K562 (cell line): ENCODE results near the gene TMSB4X. TPM values are rescaled to one million over a fixed set of nuclear protein-coding genes. Genes with fewer than 3 reads are reported as not detected.

Experiments used
- ARHGAP35 ChIP-seq: fragments of 450-650 bp; IDR thresholded peaks from 2 replicates; pipeline ENCODE4 v1.6.1; 2018; ENCODE audit not compliant: partially characterized antibody
- COPS2 ChIP-seq: fragments of 450-650 bp; conservative IDR thresholded peaks from 2 replicates; pipeline ENCODE4 v1.6.1; 2016; ENCODE audit warnings: mild to moderate bottlenecking, moderate library complexity
- DPF2 ChIP-seq: fragments of 450-650 bp; IDR thresholded peaks from 2 replicates; pipeline ENCODE4 v1.6.1; 2016
- FOXM1 ChIP-seq, 2 experiments: fragments of 450-650 bp in 1 of 2; sonication (generic) in 1 of 2; formaldehyde crosslinking in 1 of 2; IDR thresholded peaks; 2 replicates each; pipeline versions ENCODE4 v1.6.1 to v1.9.0; 2017 to 2022; ENCODE audit warnings: low read depth in 2 of 2, mild to moderate bottlenecking in 2 of 2, missing genetic modification reagents in 1 of 2, moderate library complexity in 1 of 2
- GABPB2 ChIP-seq: fragments of 250-450 bp; sonication (Bioruptor Pico); conservative IDR thresholded peaks from 2 replicates; pipeline ENCODE4 v1.5.1; 2021; ENCODE audit warnings: mild to moderate bottlenecking
- GTF2A2 ChIP-seq: IDR thresholded peaks from 2 replicates; pipeline ENCODE4 v1.6.1; 2016; ENCODE audit warnings: mild to moderate bottlenecking, missing genetic modification characterization, missing compliant biosample characterization
- HMBOX1 ChIP-seq: sonication (generic); IDR thresholded peaks from 2 replicates; pipeline ENCODE4 v1.6.1; 2016
- KLF10 ChIP-seq: fragments of 250-450 bp; sonication (Bioruptor Pico); IDR thresholded peaks from 2 replicates; pipeline ENCODE4 v1.6.1; 2021; ENCODE audit warnings: matching md5 sums
- LCOR ChIP-seq: sonication (generic); formaldehyde crosslinking; IDR thresholded peaks from 2 replicates; pipeline ENCODE4 v1.8.0; 2022; ENCODE audit warnings: mild to moderate bottlenecking, missing genetic modification reagents
- SAFB ChIP-seq: fragments of 200-400 bp; formaldehyde crosslinking; IDR thresholded peaks from 2 replicates; pipeline ENCODE4 v1.6.1; 2017; ENCODE audit warnings: low read depth, low read length, borderline replicate concordance
- TAF7 ChIP-seq: fragments of 450-650 bp; IDR thresholded peaks from 2 replicates; pipeline ENCODE4 v1.6.1; 2016; ENCODE audit warnings: missing genetic modification characterization, missing compliant biosample characterization
- ZC3H8 ChIP-seq: fragments of 450-650 bp; IDR thresholded peaks from 2 replicates; pipeline ENCODE4 v1.6.1; 2017
- ZNF507 ChIP-seq: conservative IDR thresholded peaks from 2 replicates; pipeline ENCODE4 v1.6.1; 2017; ENCODE audit warnings: missing genetic modification characterization, missing compliant biosample characterization
- ZNF77 ChIP-seq: fragments of 250-450 bp; sonication (Bioruptor Pico); IDR thresholded peaks from 2 replicates; pipeline ENCODE4 v1.5.0; 2020
- polyA plus RNA-seq, 8 experiments: library from polyadenylated mRNA; depleted of rRNA in 4 of 8; stranded (reverse) in 5 of 8; unstranded in 3 of 8; fragments of >200 nt; fragmentation: Nextera tagmentation in 2 of 8; fragmentation: Illumina TruSeq in 1 of 8; extraction: Ambion mirVana in 2 of 8; extraction: Trizol in 1 of 8; gene quantifications; 2 replicates each; pipeline versions ENCODE4 v1.2.1 to v1.2.3, GENCODE V29; 2011 to 2014; ENCODE audit warnings: inconsistent platforms in 1 of 8, missing spikeins in 1 of 8
- total RNA-seq, 7 experiments: library from RNA; depleted of rRNA in 6 of 7; stranded (reverse); fragments of >200 nt in 6 of 7; fragmentation: Illumina TruSeq in 2 of 7; extraction: Trizol in 2 of 7; gene quantifications; 2 replicates each; pipeline versions ENCODE4 v1.2.1 to v1.2.3, GENCODE V29; 2011 to 2021; ENCODE audit warnings: low replicate concordance in 1 of 7
- TF ChIP-seq, protein P1 (sequence below): fragments of 200-800 bp; sonication (Bioruptor generic); IDR thresholded peaks from 2 replicates; pipeline ENCODE4 v1.6.1; 2016; ENCODE audit warnings: missing genetic modification characterization, missing compliant biosample characterization
- TF ChIP-seq, protein P2 (sequence below): conservative IDR thresholded peaks from 2 replicates; pipeline ENCODE4 v1.6.1; 2011; ENCODE audit warnings: low read depth, mild to moderate bottlenecking, low read length; ENCODE audit not compliant: control insufficient read depth
- TF ChIP-seq, protein P3 (sequence below): IDR thresholded peaks from 2 replicates; pipeline ENCODE4 v1.6.1; 2016; ENCODE audit warnings: missing genetic modification characterization, missing compliant biosample characterization
- TF ChIP-seq, protein P4 (sequence below): fragments of 450-650 bp; IDR thresholded peaks from one replicate; pipeline ENCODE4 v1.6.1; 2018; ENCODE audit warnings: mild to moderate bottlenecking, moderate library complexity; ENCODE audit not compliant: partially characterized antibody

TMSB4X gene
- total and polyA plus RNA-seq, 9 of the 15 experiments (the other 6 are each of a cell fraction or from before 2014, with no cell fraction given), result 1,035 to 2,035 (median 1,529) TPM

DNA sequence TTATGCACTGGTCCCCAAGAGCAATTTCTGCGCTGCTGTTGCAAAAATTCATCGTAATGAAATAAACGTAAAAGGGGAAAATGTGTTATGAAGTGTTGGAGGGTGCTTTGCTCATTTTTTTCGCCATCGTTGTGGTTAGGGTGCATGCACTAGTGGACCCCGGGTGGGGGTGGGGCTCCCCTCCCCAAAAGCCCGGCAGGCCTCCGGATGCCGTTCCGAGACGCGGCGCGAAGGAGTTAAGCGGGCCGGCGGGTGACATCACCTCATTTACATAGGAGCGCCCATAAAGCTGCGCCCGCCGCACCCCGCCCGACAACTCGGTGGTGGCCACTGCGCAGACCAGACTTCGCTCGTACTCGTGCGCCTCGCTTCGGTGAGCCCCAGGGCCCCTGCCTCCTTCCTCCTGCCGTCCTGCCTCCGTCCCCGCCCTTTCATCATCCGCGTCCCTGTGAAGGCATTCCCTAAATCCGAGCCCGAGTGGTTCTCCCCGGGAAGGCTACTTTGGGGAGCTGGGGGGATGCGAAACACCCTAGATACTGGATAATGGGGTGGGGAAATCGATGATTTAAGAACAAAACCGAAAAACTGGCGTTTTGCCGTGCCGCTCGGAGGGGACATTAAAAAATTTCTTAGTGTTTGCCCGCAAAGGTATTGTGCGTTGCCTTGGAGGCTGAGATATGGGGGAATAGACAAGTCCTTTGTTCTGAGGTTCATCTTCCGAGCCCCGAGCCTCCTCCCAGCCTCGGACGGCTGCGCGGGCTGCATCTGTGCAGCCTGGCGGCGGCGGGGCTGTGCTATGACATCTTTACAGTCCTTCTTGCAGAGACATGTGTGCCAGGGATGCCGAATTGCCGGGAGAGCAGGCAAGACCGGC, at the start of gene TMSB4X (continued):
- TF ChIP-seq, protein P1, sequence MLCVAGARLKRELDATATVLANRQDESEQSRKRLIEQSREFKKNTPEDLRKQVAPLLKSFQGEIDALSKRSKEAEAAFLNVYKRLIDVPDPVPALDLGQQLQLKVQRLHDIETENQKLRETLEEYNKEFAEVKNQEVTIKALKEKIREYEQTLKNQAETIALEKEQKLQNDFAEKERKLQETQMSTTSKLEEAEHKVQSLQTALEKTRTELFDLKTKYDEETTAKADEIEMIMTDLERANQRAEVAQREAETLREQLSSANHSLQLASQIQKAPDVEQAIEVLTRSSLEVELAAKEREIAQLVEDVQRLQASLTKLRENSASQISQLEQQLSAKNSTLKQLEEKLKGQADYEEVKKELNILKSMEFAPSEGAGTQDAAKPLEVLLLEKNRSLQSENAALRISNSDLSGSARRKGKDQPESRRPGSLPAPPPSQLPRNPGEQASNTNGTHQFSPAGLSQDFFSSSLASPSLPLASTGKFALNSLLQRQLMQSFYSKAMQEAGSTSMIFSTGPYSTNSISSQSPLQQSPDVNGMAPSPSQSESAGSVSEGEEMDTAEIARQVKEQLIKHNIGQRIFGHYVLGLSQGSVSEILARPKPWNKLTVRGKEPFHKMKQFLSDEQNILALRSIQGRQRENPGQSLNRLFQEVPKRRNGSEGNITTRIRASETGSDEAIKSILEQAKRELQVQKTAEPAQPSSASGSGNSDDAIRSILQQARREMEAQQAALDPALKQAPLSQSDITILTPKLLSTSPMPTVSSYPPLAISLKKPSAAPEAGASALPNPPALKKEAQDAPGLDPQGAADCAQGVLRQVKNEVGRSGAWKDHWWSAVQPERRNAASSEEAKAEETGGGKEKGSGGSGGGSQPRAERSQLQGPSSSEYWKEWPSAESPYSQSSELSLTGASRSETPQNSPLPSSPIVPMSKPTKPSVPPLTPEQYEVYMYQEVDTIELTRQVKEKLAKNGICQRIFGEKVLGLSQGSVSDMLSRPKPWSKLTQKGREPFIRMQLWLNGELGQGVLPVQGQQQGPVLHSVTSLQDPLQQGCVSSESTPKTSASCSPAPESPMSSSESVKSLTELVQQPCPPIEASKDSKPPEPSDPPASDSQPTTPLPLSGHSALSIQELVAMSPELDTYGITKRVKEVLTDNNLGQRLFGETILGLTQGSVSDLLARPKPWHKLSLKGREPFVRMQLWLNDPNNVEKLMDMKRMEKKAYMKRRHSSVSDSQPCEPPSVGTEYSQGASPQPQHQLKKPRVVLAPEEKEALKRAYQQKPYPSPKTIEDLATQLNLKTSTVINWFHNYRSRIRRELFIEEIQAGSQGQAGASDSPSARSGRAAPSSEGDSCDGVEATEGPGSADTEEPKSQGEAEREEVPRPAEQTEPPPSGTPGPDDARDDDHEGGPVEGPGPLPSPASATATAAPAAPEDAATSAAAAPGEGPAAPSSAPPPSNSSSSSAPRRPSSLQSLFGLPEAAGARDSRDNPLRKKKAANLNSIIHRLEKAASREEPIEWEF, result no peak
- no peak for TF ChIP-seq ARHGAP35
- TF ChIP-seq COPS2, result no peak
- TF ChIP-seq TAF7 (tag), result peak; percentile 68
- TF ChIP-seq, protein P2, sequence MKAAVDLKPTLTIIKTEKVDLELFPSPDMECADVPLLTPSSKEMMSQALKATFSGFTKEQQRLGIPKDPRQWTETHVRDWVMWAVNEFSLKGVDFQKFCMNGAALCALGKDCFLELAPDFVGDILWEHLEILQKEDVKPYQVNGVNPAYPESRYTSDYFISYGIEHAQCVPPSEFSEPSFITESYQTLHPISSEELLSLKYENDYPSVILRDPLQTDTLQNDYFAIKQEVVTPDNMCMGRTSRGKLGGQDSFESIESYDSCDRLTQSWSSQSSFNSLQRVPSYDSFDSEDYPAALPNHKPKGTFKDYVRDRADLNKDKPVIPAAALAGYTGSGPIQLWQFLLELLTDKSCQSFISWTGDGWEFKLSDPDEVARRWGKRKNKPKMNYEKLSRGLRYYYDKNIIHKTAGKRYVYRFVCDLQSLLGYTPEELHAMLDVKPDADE, result peak; percentile 66; the same call in 1 of the 2 replicates
- peak; percentile 80 for TF ChIP-seq DPF2
- TF ChIP-seq LCOR (CRISPR knock-in tag), result peak; percentile 83
- TF ChIP-seq GABPB2 (CRISPR knock-in tag), result no peak
- TF ChIP-seq KLF10 (CRISPR knock-in tag), result no peak
- no peak for TF ChIP-seq ZNF77 (CRISPR knock-in tag)
- no peak for TF ChIP-seq HMBOX1
- TF ChIP-seq, protein P3, sequence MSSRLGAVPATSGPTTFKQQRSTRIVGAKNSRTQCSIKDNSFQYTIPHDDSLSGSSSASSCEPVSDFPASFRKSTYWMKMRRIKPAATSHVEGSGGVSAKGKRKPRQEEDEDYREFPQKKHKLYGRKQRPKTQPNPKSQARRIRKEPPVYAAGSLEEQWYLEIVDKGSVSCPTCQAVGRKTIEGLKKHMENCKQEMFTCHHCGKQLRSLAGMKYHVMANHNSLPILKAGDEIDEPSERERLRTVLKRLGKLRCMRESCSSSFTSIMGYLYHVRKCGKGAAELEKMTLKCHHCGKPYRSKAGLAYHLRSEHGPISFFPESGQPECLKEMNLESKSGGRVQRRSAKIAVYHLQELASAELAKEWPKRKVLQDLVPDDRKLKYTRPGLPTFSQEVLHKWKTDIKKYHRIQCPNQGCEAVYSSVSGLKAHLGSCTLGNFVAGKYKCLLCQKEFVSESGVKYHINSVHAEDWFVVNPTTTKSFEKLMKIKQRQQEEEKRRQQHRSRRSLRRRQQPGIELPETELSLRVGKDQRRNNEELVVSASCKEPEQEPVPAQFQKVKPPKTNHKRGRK (tag), result no peak
- no peak for TF ChIP-seq FOXM1 (IDR thresholded peaks at IDR 0.05; ENCODE audit: low read depth)
- TF ChIP-seq FOXM1 (CRISPR knock-in tag; IDR thresholded peaks at IDR 0.05; ENCODE audit: low read depth), result no peak
- TF ChIP-seq, protein P4, sequence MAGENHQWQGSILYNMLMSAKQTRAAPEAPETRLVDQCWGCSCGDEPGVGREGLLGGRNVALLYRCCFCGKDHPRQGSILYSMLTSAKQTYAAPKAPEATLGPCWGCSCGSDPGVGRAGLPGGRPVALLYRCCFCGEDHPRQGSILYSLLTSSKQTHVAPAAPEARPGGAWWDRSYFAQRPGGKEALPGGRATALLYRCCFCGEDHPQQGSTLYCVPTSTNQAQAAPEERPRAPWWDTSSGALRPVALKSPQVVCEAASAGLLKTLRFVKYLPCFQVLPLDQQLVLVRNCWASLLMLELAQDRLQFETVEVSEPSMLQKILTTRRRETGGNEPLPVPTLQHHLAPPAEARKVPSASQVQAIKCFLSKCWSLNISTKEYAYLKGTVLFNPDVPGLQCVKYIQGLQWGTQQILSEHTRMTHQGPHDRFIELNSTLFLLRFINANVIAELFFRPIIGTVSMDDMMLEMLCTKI, result no peak
- no peak for TF ChIP-seq ZNF507 (tag)
- TF ChIP-seq SAFB, result no peak
- peak; percentile 86 for TF ChIP-seq GTF2A2 (tag)
- no peak for TF ChIP-seq ZC3H8
